Esophagus muscularis mucosa (tissue), 4 donors: ENCODE measurements around the gene TPD52L1. TPM values are rescaled to one million over a fixed set of nuclear protein-coding genes. Genes with fewer than 3 reads are reported as not detected.

Source experiments
- DNase-seq: peaks from one replicate; pipeline ENCODE4 v3.0.0-alpha.2; 2017; ENCODE audit errors: extremely low spot score
- H3K27ac ChIP-seq, 4 donors: fragments of 200-600 bp; sonication (generic); replicated peaks in 1 of 4; 1 replicate in 3 of 4; 2 replicates in 1 of 4; pipeline ENCODE4 v1.5.1; 2016 to 2019; ENCODE audit warnings: mild to moderate bottlenecking in 1 of 4
- H3K27me3 ChIP-seq, 4 donors: fragments of 200-600 bp; sonication (generic); one replicate each; pipeline versions ENCODE4 v1.5.1 to v1.6.0; 2016 to 2019
- H3K36me3 ChIP-seq, 4 donors: fragments of 200-600 bp; sonication (generic); one replicate each; pipeline ENCODE4 v1.5.1; 2016 to 2019
- H3K4me1 ChIP-seq, 4 donors: fragments of 200-600 bp; sonication (generic); one replicate each; pipeline ENCODE4 v1.5.1; 2016 to 2019
- H3K4me3 ChIP-seq, 4 donors: fragments of 200-600 bp; sonication (generic); 1 replicate in 2 of 4; 2 replicates in 2 of 4; pipeline ENCODE4 v1.5.1; 2016 to 2019; ENCODE audit warnings: mild to moderate bottlenecking in 4 of 4, moderate library complexity in 1 of 4
- H3K9me3 ChIP-seq, 4 donors: fragments of 200-600 bp; sonication (generic); 1 replicate in 3 of 4; 2 replicates in 1 of 4; pipeline ENCODE4 v1.5.1; 2016 to 2019
- CTCF ChIP-seq, 3 experiments: fragments of 200-600 bp in 2 of 3; fragments of 450-650 bp in 1 of 3; sonication (generic) in 2 of 3; IDR thresholded peaks; one replicate each; pipeline ENCODE4 v1.5.1; 2017 to 2019; ENCODE audit warnings: antibody characterized with exemption in 3 of 3, mild to moderate bottlenecking in 2 of 3, moderate library complexity in 1 of 3
- EP300 ChIP-seq: sonication (generic); formaldehyde crosslinking; IDR thresholded peaks from one replicate; pipeline ENCODE4 v1.6.1; 2017; ENCODE audit warnings: antibody characterized with exemption
- POLR2A ChIP-seq: fragments of 450-650 bp; IDR thresholded peaks from one replicate; pipeline ENCODE4 v1.6.1; 2017; ENCODE audit warnings: antibody characterized with exemption, moderate library complexity, mild to moderate bottlenecking, low read depth
- POLR2AphosphoS5 ChIP-seq, 2 donors: sonication (generic); formaldehyde crosslinking; IDR thresholded peaks; one replicate each; pipeline ENCODE4 v1.6.1; 2017; ENCODE audit warnings: antibody characterized with exemption in 2 of 2
- WGBS: methylation state at CpG from one replicate; pipeline ENCODE4 v1.1.5; 2018; 5-methylcytosine and 5-hydroxymethylcytosine counted together
- intact Hi-C: fragments of 100-400 bp; cut with DNase I; formaldehyde crosslinking; loops from one replicate; pipeline ENCODE4 v1.15.1; 2023
- total RNA-seq, 4 donors: library from RNA; depleted of rRNA; stranded (reverse); fragments of >200 nt; gene quantifications; one replicate each; pipeline versions ENCODE4 v1.1.0 to v1.2.1, GENCODE V29; 2016

Gene TPD52L1
- total RNA-seq, 4 donors from 2014 or later = 18.7 to 46.4 (median 31.1) TPM

- no peak for DNase-seq
- Histone ChIP-seq H3K36me3 (no peaks in the 10 kb centered on the region), H3K27ac (no peak overlapping the region), H3K9me3 (no peaks in the 10 kb centered on the region), H3K27me3 (no peaks in the 10 kb centered on the region), H3K4me3 (no peak overlapping the region), H3K4me1 (peaks cover 0 to 13% (median 3%) of the 10 kb centered on the region in 4 donors)
- 86% methylated on average over 2 of the region's 2 CpGs for WGBS
- intact Hi-C loops = no loop called here
- TF ChIP-seq EP300 (no peak), CTCF (IDR thresholded peaks at IDR 0.05) (no peak), POLR2AphosphoS5 (IDR thresholded peaks at IDR 0.05) (no peak), POLR2A (no peak)
Observed at GRCh38 chr6:125258651-125259353, 105.2 kb downstream of the TPD52L1 start.

- intact Hi-C loops = no loop called here
- Histone ChIP-seq H3K27ac (no peak overlapping the region), H3K27me3 (no peaks in the 10 kb centered on the region), H3K4me1 (peaks cover 0 to 13% (median 3%) of the 10 kb centered on the region in 4 donors), H3K9me3 (no peaks in the 10 kb centered on the region), H3K4me3 (no peak overlapping the region), H3K36me3 (no peaks in the 10 kb centered on the region)
- 89% methylated on average over 2 of the region's 2 CpGs for WGBS
- TF ChIP-seq CTCF (IDR thresholded peaks at IDR 0.05) (no peak), POLR2A (no peak)
- DNase-seq = no peak
Observed at GRCh38 chr6:125259354-125259736, 105.8 kb downstream of the TPD52L1 start.

GRCh38 chr6:125262016-125263013, 108.7 kb downstream of the TPD52L1 start:
- no peaks in the 10 kb centered on the region for H3K36me3 ChIP-seq
- peaks cover 0 to 13% (median 3%) of the 10 kb centered on the region in 4 donors for H3K4me1 ChIP-seq
- no peak for DNase-seq
- peak overlapping the region in 3 of 4 donors; percentile 2 to 29 (median 6) for H3K27ac ChIP-seq
- H3K9me3 ChIP-seq = no peaks in the 10 kb centered on the region
- intact Hi-C loops = no loop called here
- 53% methylated on average over 12 of the region's 12 CpGs for WGBS
- H3K27me3 ChIP-seq = no peaks in the 10 kb centered on the region
- H3K4me3 ChIP-seq = peak overlapping the region in 1 of 4 donors; percentile 11
- no peak for TF ChIP-seq CTCF (IDR thresholded peaks at IDR 0.05)
- TF ChIP-seq POLR2AphosphoS5 (IDR thresholded peaks at IDR 0.05) = no peak
- TF ChIP-seq POLR2A = no peak
- TF ChIP-seq EP300 = no peak

DNA sequence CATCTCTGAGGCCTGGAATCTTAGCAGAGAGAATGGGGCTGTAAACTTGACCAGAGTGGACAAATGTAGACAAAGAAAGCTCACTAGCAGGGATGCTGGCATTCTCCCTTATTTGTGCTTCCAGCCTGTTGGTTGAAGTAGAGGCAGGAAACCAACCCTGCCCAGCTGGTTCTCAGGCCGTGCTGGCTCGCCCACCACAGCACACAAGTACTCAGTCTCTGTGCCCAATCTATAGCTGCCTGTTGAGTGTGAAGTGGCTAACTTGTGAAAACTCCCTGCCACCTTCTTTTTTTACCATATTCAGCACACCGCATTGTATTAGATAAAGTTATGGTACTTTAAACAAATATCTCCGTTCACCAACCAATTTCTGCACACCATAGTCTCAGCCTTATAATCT, 110.9 kb downstream of the TPD52L1 start:
- TF ChIP-seq POLR2A = no peak
- TF ChIP-seq CTCF (IDR thresholded peaks at IDR 0.05) = no peak
- no peak for TF ChIP-seq EP300
- no peak for TF ChIP-seq POLR2AphosphoS5 (IDR thresholded peaks at IDR 0.05)
- intact Hi-C loops = no loop called here
- H3K4me1 ChIP-seq = peaks cover 0 to 13% (median 3%) of the 10 kb centered on the region in 4 donors
- DNase-seq = no peak
- 80% methylated on average over 4 of the region's 4 CpGs for WGBS
- no peaks in the 10 kb centered on the region for H3K9me3 ChIP-seq
- no peak overlapping the region for H3K27ac ChIP-seq
- H3K36me3 ChIP-seq = no peaks in the 10 kb centered on the region
- H3K27me3 ChIP-seq = no peaks in the 10 kb centered on the region
- no peak overlapping the region for H3K4me3 ChIP-seq
